HepG2 (cell line): ENCODE measurements around the gene TBCCD1. TPM values are rescaled to one million over a fixed set of nuclear protein-coding genes. Genes with fewer than 3 reads are reported as not detected.

ENCODE experiments used
- GABPB1 ChIP-seq: IDR thresholded peaks from 2 replicates; pipeline ENCODE4 v1.6.1; 2016; ENCODE audit warnings: mild to moderate bottlenecking, missing genetic modification reagents, moderate library complexity, missing compliant biosample characterization
- MTA1 ChIP-seq: sonication (generic); formaldehyde crosslinking; IDR thresholded peaks from 2 replicates; pipeline ENCODE4 v1.4.0; 2020; ENCODE audit warnings: missing genetic modification reagents, mild to moderate bottlenecking, borderline replicate concordance
- POGK ChIP-seq: sonication (generic); formaldehyde crosslinking; conservative IDR thresholded peaks from 2 replicates; pipeline ENCODE4 v1.8.0; 2022; ENCODE audit warnings: mild to moderate bottlenecking, moderate library complexity, missing genetic modification reagents
- REST ChIP-seq, 2 experiments: IDR thresholded peaks; 2 replicates each; pipeline ENCODE4 v1.6.1; 2011 to 2012; ENCODE audit warnings: low read length in 2 of 2, borderline replicate concordance in 1 of 2, low read depth in 1 of 2, mild to moderate bottlenecking in 1 of 2, moderate library complexity in 1 of 2
- THYN1 ChIP-seq: sonication (generic); formaldehyde crosslinking; IDR thresholded peaks from 2 replicates; pipeline ENCODE4 v1.8.1; 2023; ENCODE audit warnings: low read depth, mild to moderate bottlenecking, moderate library complexity, missing genetic modification reagents, borderline replicate concordance
- TOPORS ChIP-seq: sonication (generic); formaldehyde crosslinking; IDR thresholded peaks from 2 replicates; pipeline ENCODE4 v1.8.0; 2023; ENCODE audit warnings: mild to moderate bottlenecking, missing genetic modification reagents
- ZFP91 ChIP-seq: sonication (generic); formaldehyde crosslinking; IDR thresholded peaks from 2 replicates; pipeline ENCODE4 v1.9.0; 2022; ENCODE audit warnings: missing genetic modification reagents, mild to moderate bottlenecking, borderline replicate concordance
- ZIK1 ChIP-seq: sonication (generic); formaldehyde crosslinking; IDR thresholded peaks from 2 replicates; pipeline ENCODE4 v1.5.0; 2020; ENCODE audit warnings: mild to moderate bottlenecking, low read depth, missing genetic modification reagents, borderline replicate concordance
- ZNF230 ChIP-seq: sonication (generic); formaldehyde crosslinking; IDR thresholded peaks from 2 replicates; pipeline ENCODE4 v1.4.0; 2020; ENCODE audit warnings: mild to moderate bottlenecking, missing genetic modification reagents
- ZNF317 ChIP-seq: sonication (generic); formaldehyde crosslinking; IDR thresholded peaks from 2 replicates; pipeline ENCODE4 v1.5.0; 2020; ENCODE audit warnings: mild to moderate bottlenecking, missing genetic modification reagents
- ZNF639 ChIP-seq: conservative IDR thresholded peaks from 2 replicates; pipeline ENCODE4 v1.6.1; 2018; ENCODE audit warnings: missing genetic modification reagents
- ZNF660 ChIP-seq: sonication (generic); formaldehyde crosslinking; IDR thresholded peaks from 2 replicates; pipeline ENCODE4 v1.5.1; 2020; ENCODE audit warnings: mild to moderate bottlenecking, low read depth, missing genetic modification reagents, borderline replicate concordance
- polyA plus RNA-seq, 8 experiments: library from polyadenylated mRNA; depleted of rRNA in 3 of 8; stranded (reverse) in 7 of 8; unstranded in 1 of 8; fragments of >200 nt; fragmentation: Illumina TruSeq in 4 of 8; extraction: Trizol in 4 of 8; gene quantifications; 2 replicates each; pipeline versions ENCODE4 v1.2.1 to v1.2.3, GENCODE V29; 2011 to 2016; ENCODE audit warnings: low read depth in 4 of 8, missing spikeins in 1 of 8, mixed read lengths in 1 of 8; ENCODE audit not compliant: insufficient read depth in 1 of 8
- total RNA-seq, 5 experiments: library from RNA; depleted of rRNA; stranded (reverse); fragments of >200 nt; fragmentation: Illumina TruSeq; extraction: Trizol; gene quantifications; 2 replicates each; pipeline ENCODE4 v1.2.3, GENCODE V29; 2016; ENCODE audit warnings: low read depth in 1 of 5
- TF ChIP-seq, protein P1 (sequence below): sonication (generic); formaldehyde crosslinking; IDR thresholded peaks from 2 replicates; pipeline ENCODE4 v1.5.0; 2020; ENCODE audit warnings: missing genetic modification reagents, mild to moderate bottlenecking, borderline replicate concordance
- TF ChIP-seq, protein P2 (sequence below): IDR thresholded peaks from 2 replicates; pipeline ENCODE4 v1.6.1; 2016; ENCODE audit warnings: low read depth, control low read depth

The TBCCD1 gene
- total and polyA plus RNA-seq, 2 of the 13 experiments (the other 11 are each of a cell fraction or from before 2014, with no cell fraction given): 13.6 to 16.2 TPM

- TF ChIP-seq REST (IDR thresholded peaks at IDR 0.05; ENCODE audit: borderline replicate concordance in 1 of 2, low read depth in 1 of 2, low read length in 2 of 2) (peak in 1 of 2 experiments; percentile 49; a peak in 1 of 4 replicates), ZNF317 (CRISPR knock-in tag) (no peak), POGK (CRISPR knock-in tag) (0 out of 2 replicates have a peak, but pooled peaks have one; percentile 63), ZFP91 (peak; percentile 73; the same call in 1 of the 2 replicates), THYN1 (CRISPR knock-in tag) (0 out of 2 replicates have a peak, but pooled peaks have one; percentile 66), GABPB1 (peak; percentile 76), MTA1 (CRISPR knock-in tag) (peak; percentile 63; the same call in 1 of the 2 replicates), ZNF639 (peak; percentile 26), ZNF660 (no peak), ZIK1 (CRISPR knock-in tag) (peak; percentile 95), ZNF230 (CRISPR knock-in tag) (peak; percentile 66; the same call in 1 of the 2 replicates), TOPORS (CRISPR knock-in tag) (peak; percentile 93)
- TF ChIP-seq, protein P1, sequence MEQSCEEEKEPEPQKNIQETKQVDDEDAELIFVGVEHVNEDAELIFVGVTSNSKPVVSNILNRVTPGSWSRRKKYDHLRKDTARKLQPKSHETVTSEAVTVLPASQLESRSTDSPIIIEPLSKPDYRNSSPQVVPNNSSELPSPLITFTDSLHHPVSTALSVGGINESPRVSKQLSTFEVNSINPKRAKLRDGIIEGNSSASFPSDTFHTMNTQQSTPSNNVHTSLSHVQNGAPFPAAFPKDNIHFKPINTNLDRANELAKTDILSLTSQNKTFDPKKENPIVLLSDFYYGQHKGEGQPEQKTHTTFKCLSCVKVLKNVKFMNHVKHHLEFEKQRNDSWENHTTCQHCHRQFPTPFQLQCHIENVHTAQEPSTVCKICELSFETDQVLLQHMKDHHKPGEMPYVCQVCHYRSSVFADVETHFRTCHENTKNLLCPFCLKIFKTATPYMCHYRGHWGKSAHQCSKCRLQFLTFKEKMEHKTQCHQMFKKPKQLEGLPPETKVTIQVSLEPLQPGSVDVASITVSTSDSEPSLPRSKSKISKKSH (CRISPR knock-in tag): peak; percentile 85; the same call in 1 of the 2 replicates
- TF ChIP-seq, protein P2, sequence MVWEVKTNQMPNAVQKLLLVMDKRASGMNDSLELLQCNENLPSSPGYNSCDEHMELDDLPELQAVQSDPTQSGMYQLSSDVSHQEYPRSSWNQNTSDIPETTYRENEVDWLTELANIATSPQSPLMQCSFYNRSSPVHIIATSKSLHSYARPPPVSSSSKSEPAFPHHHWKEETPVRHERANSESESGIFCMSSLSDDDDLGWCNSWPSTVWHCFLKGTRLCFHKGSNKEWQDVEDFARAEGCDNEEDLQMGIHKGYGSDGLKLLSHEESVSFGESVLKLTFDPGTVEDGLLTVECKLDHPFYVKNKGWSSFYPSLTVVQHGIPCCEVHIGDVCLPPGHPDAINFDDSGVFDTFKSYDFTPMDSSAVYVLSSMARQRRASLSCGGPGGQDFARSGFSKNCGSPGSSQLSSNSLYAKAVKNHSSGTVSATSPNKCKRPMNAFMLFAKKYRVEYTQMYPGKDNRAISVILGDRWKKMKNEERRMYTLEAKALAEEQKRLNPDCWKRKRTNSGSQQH (CRISPR knock-in tag): peak; percentile 90
Observed at GRCh38 chr3:186567072-186567921, at the start of gene TBCCD1 (continued).
